ENCODE measurements around the gene KIAA0825.

Gene KIAA0825

DNA sequence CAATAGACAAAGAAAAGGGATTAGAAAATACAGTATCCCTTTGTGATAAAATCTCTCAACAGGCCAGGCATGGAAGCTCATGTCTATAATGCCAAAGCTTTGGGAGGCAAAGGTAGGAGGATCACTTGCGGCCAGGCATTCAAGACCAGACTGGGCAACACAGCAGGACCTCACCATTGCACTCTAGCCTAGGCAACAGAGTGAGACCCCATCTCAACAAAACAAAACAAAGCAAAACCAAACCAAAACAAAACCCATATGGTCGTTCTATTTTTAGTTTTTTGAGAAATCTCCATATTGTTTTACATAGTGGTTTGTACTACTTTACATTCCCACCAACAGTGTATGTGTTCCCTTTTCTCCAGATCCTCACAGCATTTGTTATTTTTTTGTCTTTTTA is 193.0 kb downstream of the KIAA0825 start:
- DNase-seq = no peak

DNA sequence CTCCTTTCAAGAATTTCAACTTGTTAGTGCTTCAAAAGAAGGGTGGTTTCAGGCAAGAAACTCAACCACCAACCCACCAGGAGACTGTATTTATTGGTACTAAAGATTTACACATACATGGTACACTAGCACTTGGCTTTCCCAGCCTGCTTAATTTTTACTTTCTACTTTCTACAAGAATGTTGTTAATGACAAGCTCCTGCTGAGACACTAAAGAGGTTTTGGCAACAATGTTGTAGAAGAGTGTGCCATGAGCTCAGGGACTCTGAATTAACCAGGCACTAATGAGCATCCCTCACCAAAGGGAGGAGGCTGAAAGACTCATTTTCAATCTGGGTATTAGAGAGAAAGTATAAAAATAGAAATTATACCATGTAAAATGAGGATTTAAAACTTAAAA is 195.0 kb downstream of the KIAA0825 start:
- no peak for DNase-seq

DNA sequence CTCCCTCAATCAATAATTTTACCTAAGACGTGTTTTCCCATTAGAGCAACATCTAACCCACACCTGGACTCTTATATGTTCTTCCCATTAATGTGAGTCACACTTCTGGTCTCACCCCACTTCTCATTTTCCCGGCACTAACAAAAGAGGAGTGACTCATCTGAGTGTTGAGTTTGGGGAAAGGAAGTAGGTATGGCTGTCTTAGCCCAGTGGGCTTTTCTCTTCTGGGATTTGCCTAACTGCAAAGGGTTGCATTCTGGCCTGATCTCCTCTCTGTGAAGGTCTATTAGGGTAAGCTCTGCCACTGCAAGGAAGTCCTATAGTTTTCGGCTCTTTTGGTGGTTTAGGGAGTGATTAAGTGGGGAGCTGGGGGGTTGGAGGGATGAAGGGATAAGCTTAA is 195.6 kb downstream of the KIAA0825 start:
- DNase-seq = no peak

DNA sequence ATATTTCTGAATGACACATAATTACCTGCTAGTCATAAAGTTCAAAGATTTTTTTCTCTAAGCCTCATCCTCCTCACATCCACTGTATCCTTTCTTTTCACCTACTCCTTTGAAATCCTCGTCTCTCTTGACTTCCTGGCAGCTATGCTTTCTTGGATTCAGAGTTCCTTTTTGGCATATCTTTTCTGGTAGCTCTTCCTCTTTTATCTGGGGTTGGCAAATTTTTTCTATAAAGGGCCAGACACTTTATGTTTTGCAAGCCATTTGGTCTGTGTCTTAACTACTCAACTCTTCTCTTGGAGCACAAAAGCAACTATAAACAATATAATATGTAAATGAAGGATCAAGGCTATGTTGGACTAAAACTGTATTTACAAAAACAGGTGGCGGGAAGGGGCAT is 197.5 kb downstream of the KIAA0825 start:
- DNase-seq = no peak

DNA sequence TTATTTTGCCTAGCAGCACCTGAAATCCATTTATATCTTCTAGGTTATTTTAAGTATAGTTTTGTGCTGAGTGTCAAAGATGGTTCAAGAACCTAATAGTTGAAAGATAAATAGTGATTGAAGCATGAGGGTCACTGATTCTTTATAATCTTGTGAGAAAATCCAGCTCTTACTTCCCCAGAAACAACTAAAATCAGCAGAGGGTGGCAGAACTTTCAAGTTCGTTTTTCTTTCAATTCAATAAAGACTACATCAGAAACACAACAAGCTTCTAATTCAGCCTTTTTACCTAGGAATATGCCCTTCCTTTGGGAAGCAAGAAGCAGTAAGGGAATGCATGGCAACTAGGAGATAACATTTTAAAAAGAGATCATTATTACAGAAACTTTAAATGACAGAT is 202.6 kb downstream of the KIAA0825 start:
- no peak for DNase-seq

DNA sequence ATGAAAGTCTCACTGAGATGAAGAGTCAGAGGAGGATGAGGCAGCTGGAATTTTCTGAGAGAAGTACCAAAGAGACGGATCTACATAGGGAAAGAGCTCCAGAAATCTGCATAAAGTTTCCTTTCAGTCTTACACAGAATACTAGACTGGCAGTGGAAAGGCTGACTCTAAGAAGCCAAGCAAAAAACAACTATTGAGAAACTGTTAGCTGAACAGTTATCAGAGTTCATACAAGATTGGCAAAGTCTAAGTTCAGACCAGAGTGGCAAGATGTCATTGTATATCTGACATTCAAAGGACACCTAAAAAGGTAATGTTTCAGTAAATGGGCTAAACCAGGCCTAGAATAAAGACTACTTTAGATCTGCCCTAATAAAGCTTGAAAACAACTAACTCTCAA is 209.0 kb downstream of the KIAA0825 start:
- DNase-seq = no peak

DNA sequence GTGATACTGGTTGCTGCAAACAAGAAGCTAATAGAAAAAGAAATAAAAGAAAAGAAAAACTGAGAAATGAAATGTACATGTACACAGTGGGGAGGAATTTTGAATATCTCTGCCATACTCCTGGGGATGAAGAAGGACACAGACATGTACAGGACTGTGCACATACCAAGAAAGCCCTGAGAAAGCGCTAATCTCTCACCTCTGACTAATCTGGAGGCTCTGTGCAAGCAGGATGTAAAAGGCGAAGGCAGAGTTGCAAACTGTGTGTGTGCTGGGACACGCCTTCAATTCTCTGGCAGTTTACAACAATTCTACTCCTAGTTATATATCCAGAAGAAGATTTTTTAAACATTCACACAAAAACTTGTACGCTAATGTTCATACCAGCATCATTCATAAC is 211.4 kb downstream of the KIAA0825 start:
- DNase-seq = no peak

DNA sequence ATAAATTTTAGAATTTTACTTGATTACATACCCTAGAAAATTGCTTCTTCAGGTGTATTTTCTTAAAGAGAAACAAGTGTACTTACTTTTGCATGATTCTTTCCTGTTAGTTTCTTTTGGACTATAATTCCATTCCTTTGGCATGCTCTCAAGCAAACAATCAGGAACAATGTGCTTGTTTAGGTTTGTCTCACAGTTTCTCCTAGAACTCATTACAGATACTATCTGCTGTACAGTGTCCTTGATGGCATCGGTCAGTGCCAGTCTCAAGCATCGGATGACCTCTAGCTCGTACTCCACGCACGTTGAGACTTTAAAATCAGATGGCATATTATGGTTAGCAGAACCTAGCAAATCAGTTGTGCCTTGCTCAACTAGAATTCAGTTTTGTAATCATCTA is 214.9 kb downstream of the KIAA0825 start:
- DNase-seq = no peak

DNA sequence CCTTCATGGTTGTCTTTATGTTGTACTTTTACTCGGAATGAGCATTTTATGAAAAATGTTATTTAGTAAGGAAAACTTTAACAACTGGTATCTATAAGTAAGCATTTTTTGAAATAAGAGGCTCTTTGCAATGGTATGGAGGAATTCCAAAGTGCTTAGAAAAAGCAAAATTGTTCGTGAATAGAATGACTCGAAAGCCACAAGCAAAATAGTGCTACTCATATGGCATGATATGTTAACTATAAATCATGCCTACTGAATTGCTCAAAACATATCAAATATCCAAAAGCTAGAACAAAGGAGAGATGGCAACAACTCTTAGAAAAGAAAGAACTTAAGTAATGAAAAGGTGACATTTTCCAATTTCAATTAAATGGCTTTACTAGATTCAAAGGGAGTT is 216.3 kb downstream of the KIAA0825 start:
- no peak for DNase-seq

DNA sequence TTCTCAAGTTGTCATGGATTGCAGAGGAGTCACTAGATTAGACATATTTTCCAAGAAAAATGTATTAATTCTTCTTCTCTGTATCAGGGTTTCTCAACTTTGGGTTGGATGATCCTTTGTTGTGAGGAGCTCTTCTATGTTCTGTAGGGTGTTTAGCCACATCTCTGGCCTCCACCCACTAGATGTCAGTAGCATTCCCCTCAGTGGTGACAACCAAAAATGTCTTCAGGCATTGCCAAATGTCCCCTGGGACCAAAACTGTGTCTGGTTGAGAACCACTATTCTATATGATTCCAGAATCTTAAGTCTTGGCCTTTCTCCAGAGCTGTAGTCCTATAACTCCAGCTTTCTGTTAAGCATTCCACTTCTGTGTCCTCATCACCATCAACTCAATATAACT is 220.9 kb downstream of the KIAA0825 start:
- no peak for DNase-seq

DNA sequence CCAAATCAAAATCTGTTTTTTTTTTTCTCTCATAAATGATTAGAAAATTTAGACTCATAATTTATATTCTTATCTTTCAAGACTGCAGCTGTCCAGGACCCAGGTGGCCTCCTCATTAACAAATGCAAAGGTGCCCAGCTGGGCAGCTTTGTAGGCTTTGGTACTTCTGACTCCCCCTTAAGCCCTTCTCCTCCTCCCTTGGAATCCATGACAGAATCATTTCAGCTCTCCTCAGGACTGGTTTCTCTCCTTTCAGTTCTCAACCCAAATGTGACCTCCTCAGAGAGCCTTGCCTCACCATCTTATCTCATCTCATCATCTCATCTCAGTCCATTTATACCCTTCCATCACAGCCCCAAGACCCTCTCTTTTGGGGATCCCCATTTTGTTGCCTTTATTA is 221.7 kb downstream of the KIAA0825 start:
- no peak for DNase-seq

DNA sequence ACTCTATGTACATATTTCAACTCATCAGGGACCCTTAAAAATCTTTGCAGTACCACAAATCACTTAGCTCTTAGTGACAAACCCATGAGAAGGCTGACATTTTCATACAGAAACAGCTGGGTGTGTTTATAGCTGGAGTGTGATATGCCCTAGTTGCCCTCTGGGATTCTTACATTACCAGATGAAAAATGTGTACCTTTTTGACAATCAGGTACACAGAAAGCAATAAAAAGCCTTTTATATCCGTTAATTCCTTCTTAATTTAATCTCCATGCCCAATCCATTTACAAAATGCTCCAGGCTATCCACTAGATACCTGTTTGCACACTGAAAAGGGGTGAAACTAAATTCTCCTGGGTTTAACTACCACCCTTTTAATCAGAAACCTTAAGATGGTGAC is 222.9 kb downstream of the KIAA0825 start:
- DNase-seq = no peak

DNA sequence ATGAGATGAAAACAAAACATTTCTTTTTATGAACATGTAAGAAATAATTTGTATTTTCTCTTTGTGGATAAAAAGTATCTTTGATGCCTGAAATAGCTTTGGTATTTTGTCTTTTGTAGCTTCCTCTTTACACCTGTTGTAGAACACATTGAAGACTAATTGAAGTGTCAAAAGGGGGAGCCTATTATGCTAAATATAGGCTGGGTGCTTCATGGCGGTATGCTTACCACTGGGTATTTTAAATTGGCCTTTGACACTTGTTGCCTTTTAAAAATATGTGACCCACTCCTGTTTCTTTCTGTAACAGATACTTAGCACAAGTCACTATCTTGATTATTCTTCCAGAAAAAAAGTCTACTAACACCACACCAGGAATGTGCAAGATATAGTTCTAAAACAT is 226.4 kb downstream of the KIAA0825 start:
- DNase-seq = no peak

DNA sequence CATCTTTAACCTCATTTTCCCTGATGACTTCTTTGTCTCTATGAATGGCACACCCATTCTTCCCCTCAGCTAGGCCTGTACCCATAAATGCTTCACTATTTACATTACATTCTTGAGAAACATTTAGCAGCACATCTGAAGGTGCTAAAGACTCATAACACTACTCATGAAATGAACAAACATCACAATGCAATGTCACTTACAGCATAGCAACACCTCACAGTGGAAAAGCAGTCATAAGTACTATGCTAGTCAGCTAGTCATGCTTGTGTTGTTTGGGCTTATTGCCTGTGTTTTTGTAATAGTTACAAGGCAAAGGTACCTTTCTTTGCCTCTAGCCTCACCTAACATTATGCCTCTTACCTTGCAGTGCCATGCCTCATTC is 228.9 kb downstream of the KIAA0825 start:
- no peak for DNase-seq

DNA sequence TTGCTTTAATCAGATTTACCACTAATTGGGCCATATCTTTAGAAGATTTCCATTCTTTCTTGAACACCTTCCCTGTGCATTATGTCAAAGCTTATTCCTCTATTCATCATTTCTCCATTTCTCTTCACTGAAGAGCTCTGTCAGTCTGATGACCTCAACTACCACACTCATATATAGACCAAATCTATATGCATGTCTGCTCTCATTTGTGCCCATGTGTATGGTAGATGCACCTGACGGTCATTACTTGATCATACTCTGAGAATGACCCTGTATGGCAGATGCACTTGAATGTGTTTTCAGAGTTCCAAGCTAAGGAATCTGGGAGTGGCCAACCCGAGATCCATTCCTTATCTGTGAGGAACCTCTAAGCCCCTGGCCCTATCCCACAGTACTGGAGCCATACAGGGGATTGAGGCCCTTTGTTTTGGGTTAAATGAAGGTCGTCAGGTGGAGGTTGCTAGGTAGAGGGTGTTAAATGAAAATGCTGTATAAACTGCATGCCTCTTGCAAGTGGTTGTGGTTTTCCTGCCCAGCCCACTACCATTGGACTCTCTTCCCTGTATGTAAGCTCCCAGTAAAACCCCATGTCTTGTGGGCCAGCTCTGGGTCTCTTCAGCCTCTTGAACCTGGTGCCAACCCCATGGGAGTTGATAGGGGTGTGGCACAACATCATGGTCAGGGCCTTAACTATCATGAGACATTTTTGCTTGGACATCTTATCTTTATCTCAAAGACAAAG is 229.5 kb downstream of the KIAA0825 start:
- no peak for DNase-seq

DNA sequence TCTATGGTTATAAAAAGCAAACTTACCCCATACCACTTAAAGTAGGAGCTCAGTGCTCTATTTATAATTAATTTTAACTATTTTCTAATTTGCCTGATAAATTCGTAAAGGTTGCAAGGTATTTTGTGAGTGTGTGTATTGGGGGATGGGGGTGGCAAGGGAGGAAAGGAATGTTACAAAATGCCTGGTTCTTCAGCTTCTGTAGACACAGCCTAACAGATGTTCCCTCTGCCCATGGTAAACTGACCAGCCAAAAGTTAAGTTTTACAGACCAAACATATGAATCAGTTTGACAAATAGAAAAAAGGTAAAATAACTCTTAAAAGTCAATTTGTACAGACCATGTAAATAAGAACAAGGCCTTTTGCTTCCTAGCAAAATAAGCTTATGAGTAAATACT is 232.6 kb downstream of the KIAA0825 start:
- no peak for DNase-seq

DNA sequence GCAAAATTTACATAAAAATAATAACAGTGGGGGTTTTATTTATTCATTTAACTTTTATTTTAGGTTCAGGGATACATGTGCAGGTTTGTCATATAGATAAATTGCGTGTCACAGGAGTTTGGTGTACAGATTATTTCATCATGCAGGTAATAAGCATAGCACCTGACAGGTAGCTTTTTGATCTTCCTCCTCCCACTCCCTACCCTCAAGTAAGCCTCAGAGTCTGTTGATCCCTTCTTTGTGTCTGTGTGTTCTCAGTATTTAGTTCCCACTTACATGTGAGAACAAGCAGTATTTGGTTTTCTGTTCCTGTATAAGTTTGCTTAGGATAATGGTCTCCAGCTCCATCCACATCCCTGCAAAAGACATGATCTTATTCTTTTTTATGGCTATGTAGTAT is 240.3 kb downstream of the KIAA0825 start:
- DNase-seq = no peak

DNA sequence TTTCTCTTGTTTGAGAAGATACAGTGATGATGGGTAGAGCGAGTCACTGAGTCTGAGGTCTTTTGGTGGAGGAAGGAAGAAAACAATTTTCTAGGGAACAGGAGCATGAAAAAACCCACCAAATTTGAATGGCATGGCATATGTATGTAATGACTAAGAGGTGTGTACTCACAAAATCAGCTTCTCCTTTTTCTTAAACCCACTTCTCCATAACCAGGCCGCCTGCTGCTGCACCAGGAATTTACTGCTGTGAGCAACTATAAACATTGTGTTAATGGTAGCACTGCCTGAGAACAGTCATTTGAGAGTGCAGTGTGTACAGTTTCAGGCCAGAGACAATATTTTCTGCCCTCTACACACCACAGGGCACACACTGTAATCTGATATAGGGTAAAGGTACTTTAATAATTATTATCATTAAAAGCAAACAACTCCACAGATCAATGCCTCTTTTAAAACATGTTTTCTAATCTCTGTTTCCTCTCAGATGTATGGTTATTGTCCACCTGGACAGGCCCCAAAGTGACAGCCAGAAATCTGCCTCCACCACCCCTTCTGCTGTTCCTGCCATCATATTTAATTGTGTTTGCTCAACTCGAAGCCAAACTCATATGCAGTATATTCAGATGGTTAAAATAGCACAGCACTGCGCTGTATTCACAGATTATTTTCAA is 241.6 kb downstream of the KIAA0825 start:
- no peak for DNase-seq

DNA sequence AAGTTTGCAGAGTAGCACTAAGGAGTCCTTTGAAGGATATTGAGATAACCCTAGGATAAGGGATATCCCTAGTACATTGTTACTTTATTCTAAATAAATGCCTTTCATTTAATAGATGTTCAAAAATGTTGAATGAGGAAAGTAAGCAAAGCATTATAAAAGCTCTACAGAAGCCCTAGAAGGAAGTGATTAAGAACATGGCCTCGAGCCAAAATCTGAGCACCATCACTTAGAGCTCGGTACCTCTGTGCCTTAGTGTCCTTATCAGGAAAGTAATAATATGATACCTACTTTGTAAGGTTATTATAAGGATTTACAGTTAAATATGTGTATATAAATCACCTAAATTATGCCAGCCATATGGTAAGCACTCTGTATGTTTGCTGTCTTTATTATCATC is 242.6 kb downstream of the KIAA0825 start:
- DNase-seq = no peak

DNA sequence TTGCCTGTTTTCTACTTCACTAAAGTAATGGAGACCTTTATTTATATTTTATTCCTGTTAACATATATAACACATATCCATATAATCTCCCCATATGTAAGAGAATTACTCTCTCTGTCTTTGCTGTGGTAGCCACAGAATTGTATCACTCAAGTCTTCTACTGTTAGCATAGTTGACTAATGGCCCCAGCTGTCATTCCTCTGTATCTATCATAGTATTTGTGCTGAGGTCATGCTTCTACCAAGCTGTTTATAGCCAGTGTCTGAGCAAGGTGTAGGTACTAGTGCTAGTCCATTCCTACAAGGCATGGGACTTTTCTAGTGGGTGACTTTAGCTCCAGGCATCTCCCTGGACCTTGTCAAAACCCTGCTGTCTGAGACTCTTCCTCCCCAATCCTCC is 244.1 kb downstream of the KIAA0825 start:
- DNase-seq = no peak

DNA sequence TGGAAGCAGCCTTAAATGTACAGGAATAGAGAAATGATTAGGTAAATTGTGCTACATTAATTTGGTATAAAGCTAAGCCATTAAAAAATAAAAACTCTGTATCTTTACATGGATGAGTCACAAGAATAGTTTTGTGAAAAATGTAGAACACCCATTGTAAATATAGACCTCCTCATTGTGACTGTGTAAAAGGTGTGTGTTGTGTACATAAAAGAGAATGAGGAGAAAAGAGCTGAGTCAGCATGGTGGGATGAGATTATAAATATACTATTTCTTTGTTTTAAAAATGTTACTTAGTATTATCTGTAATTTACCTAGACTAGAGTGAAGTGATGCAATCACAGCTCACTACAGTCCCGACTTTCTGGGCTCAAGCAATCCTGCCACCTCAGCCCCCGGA is 250.5 kb downstream of the KIAA0825 start:
- DNase-seq = no peak

DNA sequence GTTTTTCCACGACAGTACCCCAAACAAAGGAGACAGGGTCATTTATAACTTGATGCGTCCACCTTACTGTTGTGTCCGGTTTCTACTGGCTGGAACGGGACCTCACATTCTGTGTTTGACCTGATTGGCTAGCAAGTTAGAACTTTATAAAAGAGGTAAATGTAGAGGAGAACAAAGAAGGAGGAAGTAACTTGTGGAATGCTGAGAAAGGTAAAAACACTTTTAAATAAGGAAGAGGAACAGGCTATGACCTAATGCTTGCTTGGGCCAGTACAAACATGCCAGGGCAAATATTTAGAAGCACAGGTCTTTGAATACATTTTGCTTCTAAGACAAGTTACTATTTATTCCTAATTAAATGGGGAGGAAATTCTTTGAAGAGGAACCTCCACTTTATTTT is 251.6 kb downstream of the KIAA0825 start:
- no peak for DNase-seq

DNA sequence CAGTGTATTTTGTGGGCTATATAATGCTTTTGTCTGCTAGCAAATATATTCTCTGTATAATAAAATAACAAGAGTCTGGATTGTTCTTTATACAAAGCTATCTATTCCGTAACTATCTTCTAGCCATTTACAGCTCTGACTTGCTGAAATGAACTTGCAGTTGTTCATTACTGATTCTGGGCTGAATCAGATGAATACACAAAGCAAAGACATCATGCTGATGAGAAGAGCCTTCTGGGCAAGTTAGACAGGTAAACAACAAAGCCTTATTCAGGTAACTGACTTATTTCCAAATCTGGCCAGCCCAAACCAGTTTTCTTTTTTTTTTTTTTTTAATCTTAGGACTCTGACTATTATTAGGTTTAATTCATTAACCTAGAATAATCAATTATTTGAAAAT is 255.5 kb downstream of the KIAA0825 start:
- DNase-seq = no peak

DNA sequence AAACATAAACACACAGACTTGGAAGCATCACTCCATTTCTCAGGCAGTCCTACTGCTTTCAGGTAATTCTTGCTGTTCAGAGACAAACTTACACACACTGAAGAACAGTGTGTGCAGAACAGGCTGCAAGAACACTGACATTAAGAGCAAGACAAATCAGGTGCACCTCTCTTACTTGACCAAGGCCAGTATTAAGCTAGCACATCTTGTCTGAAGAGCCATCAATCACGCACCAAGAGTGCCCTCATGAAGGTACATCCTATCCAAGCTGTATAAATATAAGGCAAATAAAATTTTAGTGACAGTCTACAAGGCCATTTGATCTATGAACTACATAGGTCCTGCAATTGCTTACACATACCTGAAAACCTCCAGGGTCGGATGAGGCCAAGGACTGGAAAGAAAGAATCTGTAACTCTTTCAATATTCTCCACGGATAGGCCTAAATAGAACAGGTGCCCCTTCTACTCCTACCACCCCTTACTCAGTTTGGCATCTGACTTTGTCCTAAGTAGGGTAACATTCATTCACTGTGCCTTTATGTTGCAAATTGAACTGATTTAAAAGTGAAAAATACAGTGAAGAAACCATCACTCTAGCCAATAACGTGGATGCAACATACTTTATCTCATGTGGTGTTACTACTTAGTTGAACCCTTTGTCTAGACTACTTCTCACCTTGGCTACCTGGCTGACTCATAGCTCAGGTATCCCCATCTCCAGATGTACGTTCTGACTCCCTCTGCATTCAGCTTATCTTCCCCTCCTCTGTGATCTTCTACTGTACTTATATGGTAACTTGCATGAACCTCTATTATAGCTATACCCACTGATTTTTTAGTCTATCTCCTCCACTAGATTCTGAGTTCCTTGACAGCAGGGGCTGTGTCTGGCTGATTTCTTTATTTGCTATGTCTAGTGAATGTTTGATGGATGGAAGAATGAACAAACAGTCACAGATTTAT is 256.3 kb downstream of the KIAA0825 start:
- no peak for DNase-seq

All from activated CD4-positive, CD25-positive, alpha-beta regulatory T cell (primary cell).